OCI-LY7 (cell line): ENCODE results near the gene TACC3. TPM values are rescaled to one million over a fixed set of nuclear protein-coding genes. Genes with fewer than 3 reads are reported as not detected.

Experiments used
- BruUV-seq: library from RNA; stranded (reverse); fragments of 400-500 nt; replicated peaks from 2 replicates; lab custom pipeline; 2021; lab: Mats Ljungman, UMichigan
- CTCF ChIA-PET: fragments of 300-600 bp; sonication (Branson Sonifier 250); formaldehyde crosslinking; loops from one replicate; lab custom pipeline; 2022; ENCODE audit warnings: antibody characterized with exemption; ENCODE audit not compliant: unreplicated experiment; lab: Charles Lee
- POLR2A ChIA-PET: fragments of 300-600 bp; sonication (Branson Sonifier 250); formaldehyde crosslinking; loops from one replicate; lab custom pipeline; 2022; ENCODE audit warnings: antibody characterized with exemption; lab: Charles Lee
- DNase-seq: peaks from one replicate; pipeline ENCODE4 v3.0.0-alpha.2; 2015; ENCODE audit warnings: low spot score
- H2AFZ ChIP-seq: fragments of 200-600 bp; sonication (generic), shearing (Covaris generic); 2 replicates; pipeline ENCODE4 v1.6.1; 2014; ENCODE audit warnings: mild to moderate bottlenecking, antibody characterized with exemption, low read length, moderate library complexity
- H3K27ac ChIP-seq: fragments of 200-600 bp; sonication (generic); 2 replicates; pipeline ENCODE4 v1.5.1; 2014; ENCODE audit warnings: mixed run types, low read depth, mild to moderate bottlenecking, moderate library complexity, low read length, inconsistent platforms; ENCODE audit not compliant: poor library complexity, severe bottlenecking
- H3K36me3 ChIP-seq: fragments of 200-600 bp; sonication (generic); 2 replicates; pipeline ENCODE4 v1.6.1; 2014; ENCODE audit warnings: mild to moderate bottlenecking, antibody characterized with exemption, low read length, moderate library complexity, mixed read lengths; ENCODE audit not compliant: insufficient read depth
- H3K4me1 ChIP-seq: fragments of 200-600 bp; sonication (generic); 2 replicates; pipeline ENCODE4 v1.5.1; 2014; ENCODE audit warnings: mild to moderate bottlenecking, low read length; ENCODE audit not compliant: insufficient read depth, poor library complexity, severe bottlenecking
- H3K4me2 ChIP-seq: fragments of 200-600 bp; sonication (generic); 2 replicates; pipeline ENCODE4 v1.6.1; 2014; ENCODE audit warnings: mild to moderate bottlenecking, low read length
- H3K4me3 ChIP-seq: fragments of 200-600 bp; sonication (generic); 2 replicates; pipeline ENCODE4 v1.5.1; 2014; ENCODE audit warnings: mild to moderate bottlenecking, low read depth, low read length; ENCODE audit not compliant: poor library complexity, severe bottlenecking
- H3K79me2 ChIP-seq: fragments of 200-600 bp; sonication (generic); 2 replicates; pipeline ENCODE4 v1.6.1; 2016; ENCODE audit warnings: low read depth, mild to moderate bottlenecking, low read length, moderate library complexity, mixed read lengths; ENCODE audit not compliant: insufficient read depth
- H3K9me2 ChIP-seq: fragments of 200-600 bp; sonication (generic); 2 replicates; pipeline ENCODE4 v1.6.1; 2016; ENCODE audit warnings: mild to moderate bottlenecking, low read length, mixed read lengths; ENCODE audit not compliant: insufficient read depth
- H3K9me3 ChIP-seq: fragments of 200-600 bp; sonication (generic); 2 replicates; pipeline ENCODE4 v1.6.1; 2014; ENCODE audit warnings: mild to moderate bottlenecking, mixed run types, low read length, mixed read lengths
- H4K20me1 ChIP-seq: fragments of 200-600 bp; sonication (generic); 2 replicates; pipeline ENCODE4 v1.6.1; 2014; ENCODE audit warnings: mild to moderate bottlenecking, antibody characterized with exemption, low read length, moderate library complexity, mixed read lengths; ENCODE audit not compliant: insufficient read depth
- EZH2phosphoT487 ChIP-seq: fragments of 200-600 bp; sonication (generic); IDR thresholded peaks from 2 replicates; pipeline ENCODE4 v1.6.1; 2018; ENCODE audit warnings: low read depth, borderline replicate concordance, mild to moderate bottlenecking, mixed run types, antibody characterized with exemption, low read length, moderate library complexity, mixed read lengths
- intact Hi-C: fragments of 100-400 bp; cut with micrococcal nuclease; formaldehyde crosslinking; loops from one replicate; pipeline ENCODE4 v1.10.0; 2022; ENCODE audit not compliant: unreplicated experiment
- total RNA-seq, 2 experiments: library from RNA; depleted of rRNA in 1 of 2; stranded (reverse); fragments of >200 nt in 1 of 2; shearing (Covaris generic) in 1 of 2; gene quantifications; 2 replicates each; pipeline ENCODE4 v1.2.3, GENCODE V29; 2014 to 2022
- TF ChIP-seq, protein P1 (sequence below): fragments of 200-600 bp; sonication (generic); conservative IDR thresholded peaks from 2 replicates; pipeline ENCODE4 v1.5.1; 2014; ENCODE audit warnings: mild to moderate bottlenecking, antibody characterized with exemption, low read length, moderate library complexity, mixed read lengths

Gene TACC3
- total RNA-seq, 2 experiments from 2014 or later, result 100 to 257 TPM

GRCh38 chr4:1767770-1768366, 46.5 kb downstream of the TACC3 start:
- Histone ChIP-seq H3K79me2 (no peaks in the 10 kb centered on the region), H3K27ac (no peak overlapping the region), H4K20me1 (no peaks in the 10 kb centered on the region), H3K9me3 (no peaks in the 10 kb centered on the region), H3K4me3 (peak overlapping the region; percentile 59), H3K36me3 (no peaks in the 10 kb centered on the region), H3K4me1 (peaks cover 5% of the 10 kb centered on the region), H3K4me2 (peak overlapping the region; percentile 64), H2AFZ (no peak overlapping the region), H3K9me2 (no peaks in the 10 kb centered on the region)
- intact Hi-C loops, result no loop called here
- ChIA-PET CTCF (interaction anchor here (0.6 kb wide), 2 partner anchors 42 to 74 kb away, joined by 3 to 4 read pairs; no protein-coding TSS in a partner anchor), POLR2A (no interaction called here)
- no TSS peak for BruUV-seq
- DNase-seq, result peak; percentile 47
- no peak for TF ChIP-seq EZH2phosphoT487
- TF ChIP-seq, protein P1, sequence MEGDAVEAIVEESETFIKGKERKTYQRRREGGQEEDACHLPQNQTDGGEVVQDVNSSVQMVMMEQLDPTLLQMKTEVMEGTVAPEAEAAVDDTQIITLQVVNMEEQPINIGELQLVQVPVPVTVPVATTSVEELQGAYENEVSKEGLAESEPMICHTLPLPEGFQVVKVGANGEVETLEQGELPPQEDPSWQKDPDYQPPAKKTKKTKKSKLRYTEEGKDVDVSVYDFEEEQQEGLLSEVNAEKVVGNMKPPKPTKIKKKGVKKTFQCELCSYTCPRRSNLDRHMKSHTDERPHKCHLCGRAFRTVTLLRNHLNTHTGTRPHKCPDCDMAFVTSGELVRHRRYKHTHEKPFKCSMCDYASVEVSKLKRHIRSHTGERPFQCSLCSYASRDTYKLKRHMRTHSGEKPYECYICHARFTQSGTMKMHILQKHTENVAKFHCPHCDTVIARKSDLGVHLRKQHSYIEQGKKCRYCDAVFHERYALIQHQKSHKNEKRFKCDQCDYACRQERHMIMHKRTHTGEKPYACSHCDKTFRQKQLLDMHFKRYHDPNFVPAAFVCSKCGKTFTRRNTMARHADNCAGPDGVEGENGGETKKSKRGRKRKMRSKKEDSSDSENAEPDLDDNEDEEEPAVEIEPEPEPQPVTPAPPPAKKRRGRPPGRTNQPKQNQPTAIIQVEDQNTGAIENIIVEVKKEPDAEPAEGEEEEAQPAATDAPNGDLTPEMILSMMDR, result peak; percentile 50

DNA sequence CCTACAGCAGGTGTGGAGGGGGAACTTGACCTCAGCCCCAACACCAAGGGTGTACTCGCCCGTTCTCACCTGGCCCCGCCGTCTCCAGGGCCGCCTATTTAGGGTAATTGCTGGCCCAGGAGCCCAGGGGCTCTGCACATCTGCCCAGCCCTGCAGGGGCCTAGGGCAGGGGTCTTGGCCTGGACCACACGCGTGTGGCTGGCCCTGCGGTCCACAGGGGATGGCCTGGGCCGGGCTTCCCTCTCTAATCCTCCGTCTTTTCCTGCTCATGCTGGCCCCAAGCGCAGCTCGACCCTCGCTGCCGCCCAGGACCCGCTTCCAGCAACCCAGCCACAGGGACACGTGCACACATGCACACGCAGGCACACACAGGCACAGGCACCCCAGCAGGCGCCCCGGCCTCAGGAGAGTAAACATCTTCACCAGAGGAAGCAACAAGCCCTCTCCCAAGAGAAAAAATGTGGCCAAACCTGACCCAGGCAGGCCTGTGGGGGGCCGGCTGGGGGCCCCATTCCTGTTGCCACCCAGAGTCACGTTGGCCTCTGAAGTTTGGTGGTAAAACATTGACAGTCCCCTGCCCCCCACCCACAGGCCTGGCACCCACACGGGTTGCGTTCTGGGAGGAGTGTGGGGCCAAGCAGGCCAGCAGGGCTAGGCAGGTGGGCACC, 47.2 kb downstream of the TACC3 start:
- intact Hi-C loops, result no loop called here
- TF ChIP-seq, protein P1, result no peak
- Histone ChIP-seq H3K27ac (no peak overlapping the region), H3K4me2 (peak overlapping the region; percentile 64), H3K9me2 (no peaks in the 10 kb centered on the region), H3K9me3 (no peaks in the 10 kb centered on the region), H4K20me1 (no peaks in the 10 kb centered on the region), H3K4me3 (no peak overlapping the region), H3K4me1 (peaks cover 5% of the 10 kb centered on the region), H3K79me2 (no peaks in the 10 kb centered on the region), H3K36me3 (no peaks in the 10 kb centered on the region), H2AFZ (no peak overlapping the region)
- ChIA-PET POLR2A (no interaction called here), CTCF (interaction anchor here (0.6 kb wide), 1 partner anchor 42 kb away, joined by 4 read pairs; no protein-coding TSS in a partner anchor)
- no TSS peak for BruUV-seq
- no peak for DNase-seq

DNA sequence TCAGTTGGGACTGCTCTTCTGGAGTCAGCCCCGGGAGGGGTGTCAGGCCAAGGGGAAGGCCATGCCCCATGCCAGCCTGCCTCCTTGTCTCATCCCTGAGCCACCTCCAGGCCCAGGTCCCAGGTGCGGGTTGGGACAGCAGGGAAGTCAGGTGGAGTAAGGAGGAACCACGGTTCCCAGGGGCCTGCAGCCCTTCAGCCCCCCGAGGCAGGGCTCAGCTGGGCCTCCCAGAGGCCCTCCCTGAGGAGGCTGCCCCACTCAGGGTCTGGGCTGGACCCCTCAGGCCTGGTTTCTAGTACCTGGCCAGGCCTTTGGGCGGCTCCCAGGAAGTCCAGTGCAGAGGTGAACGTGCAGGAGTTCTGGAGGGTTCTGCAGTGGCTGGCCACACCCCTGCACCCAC, 48.4 kb downstream of the TACC3 start:
- no peak overlapping the region for H3K4me2 ChIP-seq
- H3K4me3 ChIP-seq, result no peak overlapping the region
- H3K79me2 ChIP-seq, result no peaks in the 10 kb centered on the region
- H3K27ac ChIP-seq, result no peak overlapping the region
- DNase-seq, result no peak
- no peaks in the 10 kb centered on the region for H3K9me3 ChIP-seq
- H3K4me1 ChIP-seq, result peaks cover 5% of the 10 kb centered on the region
- intact Hi-C loops, result no loop called here
- no peaks in the 10 kb centered on the region for H4K20me1 ChIP-seq
- no peaks in the 10 kb centered on the region for H3K9me2 ChIP-seq
- POLR2A ChIA-PET, result no interaction called here
- CTCF ChIA-PET, result no interaction called here
- TF ChIP-seq EZH2phosphoT487, result no peak
- TF ChIP-seq, protein P1, result no peak
- BruUV-seq, result no TSS peak
- no peaks in the 10 kb centered on the region for H3K36me3 ChIP-seq
- no peak overlapping the region for H2AFZ ChIP-seq
